ENCODE data around the gene SBK3. TPM values are rescaled to one million over a fixed set of nuclear protein-coding genes. Genes with fewer than 3 reads are reported as not detected.
"Not testable (repeated sequence)": the region's sequence is repeated elsewhere in the genome, so short reads cannot be mapped to it uniquely, and the experiment has no call there.

The SBK3 gene
- polyA plus RNA-seq, 1 donor = 0.15 TPM

DNA sequence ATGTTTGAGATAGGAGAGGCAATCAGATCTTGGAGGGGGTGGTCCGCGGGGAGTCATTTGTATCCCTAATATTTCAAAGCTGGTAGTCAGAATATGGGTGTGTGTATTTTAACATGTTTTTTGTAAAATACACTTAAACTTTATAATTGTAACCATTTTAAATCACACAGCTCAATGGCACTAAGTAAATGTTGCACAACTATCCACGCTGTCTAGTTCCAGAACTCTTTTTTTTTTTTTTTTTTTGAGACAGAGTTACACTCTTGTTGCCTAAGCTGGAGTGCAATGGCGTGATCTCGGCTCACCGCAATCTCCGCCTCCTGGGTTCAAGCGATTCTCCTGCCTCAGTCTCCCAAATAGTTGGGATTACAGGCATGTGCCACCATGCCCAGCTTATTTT, 38.6 kb upstream of the SBK3 start:
- WGBS (ENCODE audit: insufficient coverage, low lambda C conversion rate) = no CpG with 5 or more reads among the region's 8 CpGs
- H3K9me3 ChIP-seq (ENCODE audit: control insufficient read depth, low read depth, low read length); DNase-seq; H3K4me3 ChIP-seq (ENCODE audit: low read length); H3K36me3 ChIP-seq (ENCODE audit: control insufficient read depth, insufficient read depth, low read length); H3K27me3 ChIP-seq (ENCODE audit: control insufficient read depth, insufficient read depth, low read length); H3K27ac ChIP-seq (ENCODE audit: low read length): not testable (repeated sequence)
- peaks cover 30% of the 10 kb centered on the region for H3K4me1 ChIP-seq (ENCODE audit: control insufficient read depth, insufficient read depth, low read length)

DNA sequence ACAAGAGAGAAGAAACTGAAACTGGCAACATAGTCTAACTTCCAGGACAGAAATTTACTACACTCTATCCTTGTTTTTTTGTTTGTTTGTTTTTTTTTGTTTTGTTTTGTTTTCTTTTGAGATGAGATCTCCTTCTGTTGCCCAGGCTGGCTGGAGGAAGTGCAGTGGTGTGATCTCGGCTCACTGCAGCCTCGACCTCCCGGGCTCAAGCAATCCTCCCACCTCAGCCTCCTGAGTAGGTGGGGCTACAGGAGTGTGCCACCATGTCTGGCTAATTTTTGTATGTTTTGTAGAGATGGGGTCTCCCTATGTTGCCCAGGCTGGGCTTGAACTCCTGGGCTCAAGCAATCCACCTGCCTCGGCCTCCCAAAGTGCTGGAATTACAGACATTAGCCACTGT, 36.9 kb upstream of the SBK3 start:
- Histone ChIP-seq H3K4me1 (ENCODE audit: control insufficient read depth, insufficient read depth, low read length) (peaks cover 30% of the 10 kb centered on the region), H3K27ac (ENCODE audit: low read length) (peak overlapping the region; percentile 30)
- not testable (repeated sequence) for DNase-seq; H3K27me3 ChIP-seq (ENCODE audit: control insufficient read depth, insufficient read depth, low read length); H3K36me3 ChIP-seq (ENCODE audit: control insufficient read depth, insufficient read depth, low read length); H3K4me3 ChIP-seq (ENCODE audit: low read length); H3K9me3 ChIP-seq (ENCODE audit: control insufficient read depth, low read depth, low read length)
- no CpG with 5 or more reads among the region's 4 CpGs for whole genome bisulfite sequencing (ENCODE audit: insufficient coverage, low lambda C conversion rate)

DNA sequence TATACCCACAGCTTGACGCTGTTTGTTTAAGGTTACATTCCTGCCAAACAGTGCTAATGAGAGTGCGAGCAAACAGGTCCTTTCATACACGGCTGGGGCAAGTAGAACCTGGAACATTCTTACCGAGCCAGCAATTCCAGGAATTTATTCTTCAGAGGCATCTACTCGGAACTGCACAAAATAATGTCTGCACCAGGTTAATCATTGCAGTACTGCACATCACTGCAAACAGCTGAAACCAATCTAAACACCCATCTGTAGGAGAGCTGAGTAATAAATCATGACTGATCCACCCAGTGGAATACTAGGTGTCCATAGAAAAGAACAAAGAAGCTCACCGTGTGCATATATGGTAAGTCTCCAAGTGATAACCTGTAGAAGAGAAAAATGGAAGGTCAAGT, 36.5 kb upstream of the SBK3 start:
- WGBS (ENCODE audit: insufficient coverage, low lambda C conversion rate) = 0% methylated on average over 1 of the region's 6 CpGs
- peaks cover 10% of the 10 kb centered on the region for H3K36me3 ChIP-seq (ENCODE audit: control insufficient read depth, insufficient read depth, low read length)
- peak overlapping the region; percentile 30 for H3K27ac ChIP-seq (ENCODE audit: low read length)
- H3K4me1 ChIP-seq (ENCODE audit: control insufficient read depth, insufficient read depth, low read length) = peaks cover 26% of the 10 kb centered on the region
- H3K27me3 ChIP-seq (ENCODE audit: control insufficient read depth, insufficient read depth, low read length) = no peaks in the 10 kb centered on the region
- DNase-seq = peak in 1 of 2 donors; percentile 54
- H3K9me3 ChIP-seq (ENCODE audit: control insufficient read depth, low read depth, low read length) = no peaks in the 10 kb centered on the region
- H3K4me3 ChIP-seq (ENCODE audit: low read length) = peak overlapping the region; percentile 97

DNA sequence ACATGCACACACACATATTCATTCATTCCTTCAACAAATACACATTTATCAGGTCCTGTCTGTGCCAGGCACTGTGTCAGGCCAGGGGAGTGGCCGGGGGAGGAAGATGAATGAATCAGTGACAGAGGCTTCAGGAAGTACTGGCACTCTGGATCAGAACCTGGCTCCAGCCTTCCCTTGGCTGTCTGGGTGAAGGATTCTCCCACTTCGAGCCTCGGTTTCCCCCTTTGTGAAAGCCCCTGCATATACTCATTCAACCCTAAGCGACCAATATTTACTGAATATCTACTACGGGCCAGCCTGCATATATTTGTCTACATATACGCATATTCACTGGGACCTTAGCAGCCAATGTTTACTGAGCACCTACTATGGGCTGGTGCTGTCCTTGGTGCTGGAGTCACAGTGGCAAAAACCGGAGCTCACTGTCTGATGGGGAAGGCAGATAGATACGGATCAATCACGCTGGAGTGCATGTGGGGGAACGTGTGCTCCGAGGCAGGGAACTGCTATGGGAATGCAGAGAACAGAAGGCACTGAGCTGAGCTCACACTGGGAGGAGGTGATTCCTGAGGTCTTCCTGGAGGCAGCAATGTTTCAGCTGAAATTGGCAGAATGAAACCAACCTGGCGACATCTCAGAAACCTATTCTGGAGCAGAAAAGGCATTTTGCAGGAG, 35.9 kb upstream of the SBK3 start:
- Histone ChIP-seq H3K27me3 (ENCODE audit: control insufficient read depth, insufficient read depth, low read length) (no peaks in the 10 kb centered on the region), H3K9me3 (ENCODE audit: control insufficient read depth, low read depth, low read length) (no peaks in the 10 kb centered on the region), H3K4me3 (ENCODE audit: low read length) (peak overlapping the region; percentile 97), H3K36me3 (ENCODE audit: control insufficient read depth, insufficient read depth, low read length) (peaks cover 12% of the 10 kb centered on the region), H3K4me1 (ENCODE audit: control insufficient read depth, insufficient read depth, low read length) (peaks cover 22% of the 10 kb centered on the region), H3K27ac (ENCODE audit: low read length) (peak overlapping the region; percentile 62)
- DNase-seq = no peak
- WGBS (ENCODE audit: insufficient coverage, low lambda C conversion rate) = no CpG with 5 or more reads among the region's 12 CpGs

DNA sequence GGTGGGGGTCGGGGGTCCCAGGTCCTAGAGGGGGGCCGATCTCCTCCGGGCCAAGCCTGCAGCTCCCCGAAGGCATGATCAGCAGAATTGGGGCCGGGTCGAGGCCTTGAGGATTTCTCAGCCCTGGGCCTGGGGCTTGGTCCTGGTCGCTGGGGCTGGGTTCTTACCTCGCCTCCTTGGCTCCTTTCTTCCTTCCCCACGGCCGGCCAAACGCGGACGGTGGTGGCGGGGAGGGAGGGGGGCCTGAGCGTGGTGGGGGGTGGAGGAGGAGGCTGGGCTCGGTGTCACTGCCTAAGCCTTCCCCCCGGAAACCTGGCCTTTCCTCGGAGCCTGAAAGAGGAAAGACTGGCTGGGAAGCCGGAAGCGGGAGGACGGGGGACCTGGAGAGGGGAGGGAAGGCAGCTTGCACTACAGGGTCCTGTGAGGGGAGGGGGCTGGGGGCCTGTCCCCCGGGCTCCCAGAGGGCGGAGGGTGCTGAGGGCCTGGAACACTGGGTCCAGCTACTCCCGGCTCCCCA, 35.3 kb upstream of the SBK3 start, which contains the start of gene ZNF579:
Gene ZNF579 (minus strand): TSS at position 221 of the 517 bp plus-strand sequence. CDS start 1,209 bp downstream, outside the sequence.
- Histone ChIP-seq H3K4me3 (ENCODE audit: low read length) (peak within 1 kb of the TSS; percentile 97), H3K27ac (ENCODE audit: low read length) (peak within 1 kb of the TSS; percentile 81), H3K27me3 (ENCODE audit: control insufficient read depth, insufficient read depth, low read length) (no peaks in the 10 kb centered on the region), H3K9me3 (ENCODE audit: control insufficient read depth, low read depth, low read length) (no peaks in the 10 kb centered on the region), H3K4me1 (ENCODE audit: control insufficient read depth, insufficient read depth, low read length) (peaks cover 18% of the 10 kb centered on the region), H3K36me3 (ENCODE audit: control insufficient read depth, insufficient read depth, low read length) (peaks cover 12% of the 10 kb centered on the region)
- WGBS (ENCODE audit: insufficient coverage, low lambda C conversion rate) = no CpG with 5 or more reads among the region's 24 CpGs
- DNase-seq = peak; percentile 74 to 88

DNA sequence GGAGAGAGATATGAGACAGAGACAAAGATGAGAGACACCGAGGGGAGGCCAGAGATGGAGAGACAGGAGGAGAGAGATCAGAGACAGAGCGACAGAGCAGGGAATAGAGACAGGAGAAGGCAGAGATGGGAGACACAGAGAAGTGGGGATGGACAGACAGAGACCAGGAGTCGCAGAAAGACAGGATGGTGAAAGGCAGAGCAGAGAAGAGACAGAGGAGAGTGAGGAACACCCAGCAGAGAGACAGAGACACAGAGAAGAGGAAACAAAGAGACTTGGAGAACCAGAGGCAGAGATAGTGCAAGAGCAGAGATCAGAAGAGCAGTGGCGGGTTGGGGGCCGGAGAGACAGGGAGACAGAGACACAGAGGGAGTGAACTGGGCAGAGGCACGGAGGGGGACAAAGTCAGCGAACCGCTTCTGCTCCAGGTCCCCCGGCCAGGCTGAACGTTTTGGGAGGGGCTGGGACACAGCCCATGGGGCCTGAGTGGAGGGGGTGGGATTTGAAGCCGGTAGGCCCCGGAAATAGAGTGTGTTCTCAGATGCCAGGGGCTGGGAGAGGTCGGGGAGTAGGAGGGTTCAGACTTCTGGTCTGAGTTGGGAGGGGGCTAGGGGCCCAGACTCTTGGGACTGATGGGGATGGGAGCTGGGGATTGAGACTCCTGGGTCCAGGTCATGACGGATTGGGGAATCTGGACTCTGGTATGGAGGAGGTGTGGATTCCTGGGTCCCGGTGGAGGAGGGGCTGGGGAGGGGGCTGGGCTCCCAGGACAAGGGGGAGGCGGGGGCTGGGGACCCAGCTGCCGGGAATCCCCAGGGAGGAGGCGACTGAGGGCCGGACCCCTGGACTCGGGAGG, 34.7 kb upstream of the SBK3 start:
- peak overlapping the region; percentile 81 for H3K27ac ChIP-seq (ENCODE audit: low read length)
- no peaks in the 10 kb centered on the region for H3K9me3 ChIP-seq (ENCODE audit: control insufficient read depth, low read depth, low read length)
- H3K4me1 ChIP-seq (ENCODE audit: control insufficient read depth, insufficient read depth, low read length) = peaks cover 16% of the 10 kb centered on the region
- no peaks in the 10 kb centered on the region for H3K27me3 ChIP-seq (ENCODE audit: control insufficient read depth, insufficient read depth, low read length)
- peaks cover 12% of the 10 kb centered on the region for H3K36me3 ChIP-seq (ENCODE audit: control insufficient read depth, insufficient read depth, low read length)
- DNase-seq = peak in 1 of 2 donors; percentile 46
- 66% methylated on average over 3 of the region's 20 CpGs for WGBS (ENCODE audit: insufficient coverage, low lambda C conversion rate)
- peak overlapping the region; percentile 97 for H3K4me3 ChIP-seq (ENCODE audit: low read length)

DNA sequence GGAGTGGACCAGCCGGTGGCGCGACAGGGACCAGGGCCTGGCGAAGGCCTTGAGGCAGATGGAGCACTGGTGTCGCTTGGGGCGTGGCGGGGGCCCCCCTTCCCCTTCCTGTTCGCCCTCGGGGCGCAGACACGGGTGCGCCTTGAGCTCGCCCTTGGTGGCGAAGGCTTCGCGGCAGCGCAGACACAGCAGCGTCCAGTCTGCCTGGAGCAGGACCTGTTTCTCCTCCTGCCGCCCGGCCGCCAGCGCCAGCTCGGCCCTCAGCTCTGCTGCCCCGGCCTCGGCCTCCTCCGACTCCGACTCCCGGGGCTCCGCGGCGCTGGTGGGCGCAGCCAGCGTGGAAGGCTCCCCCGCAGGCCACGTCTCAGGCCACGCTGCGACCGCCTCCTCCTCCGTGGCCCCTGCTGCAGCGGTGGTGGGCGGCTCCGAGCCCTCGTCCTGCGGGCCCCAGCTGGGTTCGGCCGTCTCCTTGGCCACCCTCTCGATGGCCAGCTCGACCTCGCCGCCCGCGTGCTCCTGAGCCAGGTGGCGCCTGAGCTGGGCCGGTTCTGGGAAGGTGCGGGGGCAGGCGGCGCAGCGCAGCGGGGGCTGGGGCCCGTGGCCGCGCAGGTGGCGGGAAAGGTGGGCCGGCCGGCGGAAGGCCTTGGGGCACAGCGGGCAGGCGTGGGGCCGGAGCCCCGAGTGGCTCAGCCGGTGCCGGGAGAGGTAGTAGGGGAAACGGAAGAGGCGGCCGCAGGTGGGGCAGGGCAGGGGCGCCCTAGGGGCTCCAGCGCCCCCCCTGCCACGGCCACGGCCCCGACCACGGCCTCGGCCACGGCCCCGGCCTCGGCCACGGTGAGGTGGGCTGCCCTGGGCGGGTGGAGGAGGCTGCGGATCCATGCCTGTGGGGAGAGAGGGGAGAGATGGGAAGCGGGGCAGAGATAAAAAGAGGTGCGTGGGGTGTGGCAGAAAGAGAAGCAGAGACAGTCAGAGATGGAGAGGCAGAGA, 33.7 kb upstream of the SBK3 start:
- Histone ChIP-seq H3K4me1 (ENCODE audit: control insufficient read depth, insufficient read depth, low read length) (peaks cover 16% of the 10 kb centered on the region), H3K36me3 (ENCODE audit: control insufficient read depth, insufficient read depth, low read length) (peaks cover 12% of the 10 kb centered on the region), H3K27me3 (ENCODE audit: control insufficient read depth, insufficient read depth, low read length) (no peaks in the 10 kb centered on the region), H3K4me3 (ENCODE audit: low read length) (peak overlapping the region; percentile 97), H3K9me3 (ENCODE audit: control insufficient read depth, low read depth, low read length) (no peaks in the 10 kb centered on the region), H3K27ac (ENCODE audit: low read length) (no peak overlapping the region)
- WGBS (ENCODE audit: insufficient coverage, low lambda C conversion rate) = 88% methylated on average over 8 of the region's 90 CpGs
- DNase-seq = no peak

DNA sequence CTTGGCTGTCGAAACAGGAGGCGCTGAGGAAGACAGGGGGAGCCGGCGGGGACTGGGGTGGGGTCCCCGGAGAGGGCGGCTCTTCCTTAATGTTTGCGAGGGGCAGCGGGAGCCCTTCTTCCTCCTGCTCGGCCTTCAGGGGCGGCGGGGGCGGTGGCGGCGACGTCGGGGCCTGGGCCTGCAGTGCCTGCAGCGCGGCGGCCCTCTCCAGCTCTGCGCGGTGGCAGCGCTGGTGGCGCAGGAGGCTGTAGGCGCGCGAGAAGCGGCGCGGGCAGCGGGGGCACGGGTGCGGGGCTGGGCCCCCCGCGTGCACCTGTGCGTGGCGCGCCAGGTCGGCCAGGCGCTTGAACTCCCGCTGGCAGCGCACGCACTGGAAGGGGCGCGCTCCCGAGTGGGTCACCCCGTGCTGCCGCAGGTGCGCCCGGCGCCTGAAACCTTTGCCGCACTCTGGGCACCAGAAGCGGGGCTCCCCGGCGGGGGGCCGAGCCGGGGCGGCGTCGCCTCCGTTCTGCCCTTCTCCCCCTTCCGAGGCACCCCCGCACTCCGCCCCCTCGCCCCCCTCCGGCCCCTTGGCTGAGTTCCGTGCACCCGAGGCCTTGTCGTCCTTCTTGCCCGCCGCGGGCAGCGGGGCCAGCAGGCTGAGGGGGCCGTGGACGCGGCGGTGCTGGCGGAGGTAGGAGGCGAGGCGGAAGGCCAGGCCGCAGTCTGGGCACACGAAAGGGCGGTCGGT, 32.9 kb upstream of the SBK3 start:
- WGBS (ENCODE audit: insufficient coverage, low lambda C conversion rate) = no CpG with 5 or more reads among the region's 83 CpGs
- peaks cover 12% of the 10 kb centered on the region for H3K36me3 ChIP-seq (ENCODE audit: control insufficient read depth, insufficient read depth, low read length)
- no peak for DNase-seq
- no peak overlapping the region for H3K27ac ChIP-seq (ENCODE audit: low read length)
- H3K27me3 ChIP-seq (ENCODE audit: control insufficient read depth, insufficient read depth, low read length) = no peaks in the 10 kb centered on the region
- peaks cover 16% of the 10 kb centered on the region for H3K4me1 ChIP-seq (ENCODE audit: control insufficient read depth, insufficient read depth, low read length)
- no peak overlapping the region for H3K4me3 ChIP-seq (ENCODE audit: low read length)
- H3K9me3 ChIP-seq (ENCODE audit: control insufficient read depth, low read depth, low read length) = no peaks in the 10 kb centered on the region

DNA sequence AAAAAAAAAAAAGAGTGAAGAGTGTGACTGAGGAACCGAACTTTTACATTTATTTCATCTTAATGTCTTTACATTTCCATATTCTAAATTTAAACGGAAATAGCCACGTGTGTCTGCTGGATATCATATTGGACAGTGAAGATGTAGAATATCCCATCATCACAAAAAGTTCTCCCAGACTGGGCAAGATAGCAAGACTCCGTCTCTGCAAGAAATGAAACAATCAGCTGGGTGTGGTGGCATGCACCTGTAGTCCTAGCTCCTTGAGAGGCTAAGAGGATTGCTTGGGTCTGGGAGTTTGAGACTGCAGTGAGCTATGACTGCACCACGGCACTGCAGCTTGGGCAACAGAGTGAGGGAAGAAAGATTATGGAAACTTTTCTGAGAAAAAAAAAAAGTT, 31.4 kb upstream of the SBK3 start:
- DNase-seq = no peak
- 80% methylated on average over 1 of the region's 5 CpGs for WGBS (ENCODE audit: insufficient coverage, low lambda C conversion rate)
- Histone ChIP-seq H3K36me3 (ENCODE audit: control insufficient read depth, insufficient read depth, low read length) (peaks cover 12% of the 10 kb centered on the region), H3K27ac (ENCODE audit: low read length) (no peak overlapping the region), H3K27me3 (ENCODE audit: control insufficient read depth, insufficient read depth, low read length) (no peaks in the 10 kb centered on the region), H3K4me1 (ENCODE audit: control insufficient read depth, insufficient read depth, low read length) (peaks cover 11% of the 10 kb centered on the region), H3K4me3 (ENCODE audit: low read length) (no peak overlapping the region), H3K9me3 (ENCODE audit: control insufficient read depth, low read depth, low read length) (no peaks in the 10 kb centered on the region)

Data from large intestine (tissue), 3 donors.